HG03520 (cell line): Measurements from ENCODE around the gene MAP3K10.
"Not testable (repeated sequence)": the region's sequence is repeated elsewhere in the genome, so short reads cannot be mapped to it uniquely, and the experiment has no call there.

Source experiments
- ATAC-seq: cut with Tn5 transposase; IDR thresholded peaks from one replicate; pipeline ENCODE4 v1.9.1; 2021; ENCODE audit warnings: mild to moderate bottlenecking, moderate library complexity; ENCODE audit not compliant: unreplicated experiment

MAP3K10 gene

GRCh38 chr19:40171293-40171692 lies 19.9 kb upstream of the MAP3K10 start:
- ATAC-seq, result not testable (repeated sequence)

DNA sequence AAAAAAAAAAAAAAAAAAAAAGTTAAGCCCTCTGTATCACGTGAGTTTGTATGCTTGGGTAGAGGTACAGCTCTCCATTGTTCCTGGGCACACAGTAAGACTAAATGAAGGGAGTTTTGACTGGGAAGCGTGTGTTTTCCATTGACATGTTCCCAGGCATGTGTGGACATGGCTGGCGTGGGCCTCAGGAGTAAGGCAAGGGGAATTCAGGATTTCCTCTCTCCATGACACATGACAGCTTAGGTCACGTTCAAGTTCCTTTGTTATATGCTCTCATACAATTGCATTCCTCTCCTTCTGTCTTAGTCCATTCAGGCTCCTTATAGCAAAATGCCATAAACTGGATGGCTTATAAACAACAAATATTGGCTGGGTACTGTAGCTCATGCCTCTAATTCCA lies 17.1 kb upstream of the MAP3K10 start:
- no peak for ATAC-seq

DNA sequence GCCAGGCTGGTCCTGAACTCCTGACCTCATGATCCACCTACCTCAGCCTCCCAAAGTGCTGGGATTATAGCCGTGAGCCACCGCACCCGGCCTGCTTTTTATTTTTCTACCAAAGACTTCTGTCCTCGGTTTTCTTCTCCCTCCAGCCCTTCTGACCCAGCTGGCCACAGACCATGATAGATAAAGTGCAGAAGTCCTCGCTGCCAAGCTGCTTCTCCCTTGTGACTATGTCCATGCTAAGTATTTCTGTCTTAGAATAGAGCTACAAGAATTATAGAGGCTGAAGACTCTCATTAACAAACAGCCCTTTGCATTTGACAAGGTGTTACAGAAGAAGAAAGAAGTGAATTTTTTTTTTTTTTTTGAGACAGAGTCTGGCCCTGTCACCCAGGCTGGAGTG lies 15.4 kb upstream of the MAP3K10 start:
- ATAC-seq, result no peak

GRCh38 chr19:40177286-40178070 lies 13.7 kb upstream of the MAP3K10 start:
- no peak for ATAC-seq

- ATAC-seq, result no peak
Measured at GRCh38 chr19:40178756-40179155, 12.5 kb upstream of the MAP3K10 start.

GRCh38 chr19:40184273-40184672 lies 7.0 kb upstream of the MAP3K10 start:
- ATAC-seq, result no peak

DNA sequence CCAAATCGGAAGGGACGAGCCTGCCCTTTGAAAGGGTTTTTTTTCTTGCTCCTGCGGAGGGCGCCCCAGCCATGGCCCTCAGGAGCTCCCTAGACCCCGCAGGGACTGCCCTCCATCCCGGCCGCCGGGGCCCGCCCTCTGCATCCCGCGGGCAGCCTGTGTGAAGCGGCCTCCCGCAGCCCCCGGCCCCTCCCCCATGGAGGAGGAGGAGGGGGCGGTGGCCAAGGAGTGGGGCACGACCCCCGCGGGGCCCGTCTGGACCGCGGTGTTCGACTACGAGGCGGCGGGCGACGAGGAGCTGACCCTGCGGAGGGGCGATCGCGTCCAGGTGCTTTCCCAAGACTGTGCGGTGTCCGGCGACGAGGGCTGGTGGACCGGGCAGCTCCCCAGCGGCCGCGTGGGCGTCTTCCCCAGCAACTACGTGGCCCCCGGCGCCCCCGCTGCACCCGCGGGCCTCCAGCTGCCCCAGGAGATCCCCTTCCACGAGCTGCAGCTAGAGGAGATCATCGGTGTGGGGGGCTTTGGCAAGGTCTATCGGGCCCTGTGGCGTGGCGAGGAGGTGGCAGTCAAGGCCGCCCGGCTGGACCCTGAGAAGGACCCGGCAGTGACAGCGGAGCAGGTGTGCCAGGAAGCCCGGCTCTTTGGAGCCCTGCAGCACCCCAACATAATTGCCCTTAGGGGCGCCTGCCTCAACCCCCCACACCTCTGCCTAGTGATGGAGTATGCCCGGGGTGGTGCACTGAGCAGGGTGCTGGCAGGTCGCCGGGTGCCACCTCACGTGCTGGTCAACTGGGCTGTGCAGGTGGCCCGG lies 815 bp downstream of the MAP3K10 start:
- peak; percentile 14 for ATAC-seq

- no peak for ATAC-seq
Measured at GRCh38 chr19:40192758-40193586, 1.7 kb downstream of the MAP3K10 start.

- ATAC-seq, result no peak
Measured at GRCh38 chr19:40193587-40193849, 2.3 kb downstream of the MAP3K10 start.

DNA sequence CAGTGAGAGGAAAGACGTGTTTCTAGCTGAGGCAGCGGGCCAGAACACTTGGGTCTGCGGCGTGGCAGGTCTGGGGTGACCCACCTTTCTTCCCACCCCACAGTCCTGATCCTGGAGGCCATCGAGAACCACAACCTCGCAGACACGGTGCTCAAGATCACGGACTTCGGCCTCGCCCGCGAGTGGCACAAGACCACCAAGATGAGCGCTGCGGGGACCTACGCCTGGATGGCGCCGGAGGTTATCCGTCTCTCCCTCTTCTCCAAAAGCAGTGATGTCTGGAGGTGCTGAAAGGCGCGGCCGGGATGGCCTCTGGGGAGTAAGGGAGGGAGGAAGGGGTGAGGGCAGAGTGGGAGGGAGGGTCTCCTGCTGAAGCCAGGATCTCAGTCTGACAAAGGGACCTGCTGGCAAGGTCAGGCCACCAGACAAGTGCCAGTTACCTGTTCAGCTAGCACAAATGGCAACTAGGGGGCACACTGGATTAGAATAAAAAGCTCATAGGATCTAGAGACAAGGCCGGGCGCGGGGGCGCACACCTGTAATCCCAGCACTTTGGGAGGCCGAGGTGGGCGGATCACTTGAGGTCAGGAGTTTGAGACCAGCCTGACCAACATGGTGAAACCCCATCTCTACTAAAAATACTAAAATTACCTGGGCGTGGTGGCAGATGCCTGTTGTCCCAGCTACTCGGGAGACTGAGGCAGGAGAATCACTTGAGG lies 7.2 kb downstream of the MAP3K10 start:
- ATAC-seq, result no peak

DNA sequence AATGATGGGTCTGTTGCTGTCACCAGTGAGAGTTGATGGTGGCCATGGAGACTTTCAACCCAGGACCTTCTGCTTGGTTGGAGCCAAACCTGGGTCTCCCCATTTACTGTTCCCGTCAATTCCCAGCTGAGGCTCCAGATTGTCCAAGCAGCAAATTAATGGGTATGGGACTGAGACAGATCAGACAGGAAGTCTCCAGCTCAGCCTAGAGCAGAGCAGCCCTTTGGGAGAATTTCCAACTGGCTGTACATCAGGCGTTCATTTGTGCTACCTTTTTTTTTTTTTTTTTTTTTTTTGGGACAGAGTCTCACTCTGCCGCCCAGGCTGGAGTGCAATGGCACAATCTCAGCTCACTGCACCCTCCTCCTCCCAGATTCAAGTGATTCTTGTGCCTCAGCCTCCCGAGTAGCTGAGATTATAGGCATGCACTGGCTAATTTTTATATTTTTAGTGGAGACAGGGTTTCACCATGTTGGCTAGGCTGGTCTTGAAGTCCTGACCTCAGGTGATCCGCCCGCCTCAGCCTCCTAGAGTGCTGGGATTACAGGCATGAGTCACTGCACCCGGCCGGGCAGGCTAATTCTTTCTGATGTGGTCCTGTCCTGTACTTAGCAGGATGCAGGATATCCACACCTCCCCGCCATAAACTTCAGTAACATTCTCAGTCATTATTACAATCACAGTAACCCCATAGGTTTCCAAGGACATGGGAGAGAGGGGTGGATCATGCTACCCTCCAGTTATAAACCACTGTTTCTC lies 9.3 kb downstream of the MAP3K10 start:
- ATAC-seq, result no peak

GRCh38 chr19:40204381-40204780 lies 13.2 kb downstream of the MAP3K10 start:
- no peak for ATAC-seq

GRCh38 chr19:40205760-40206159 lies 14.5 kb downstream of the MAP3K10 start:
- ATAC-seq, result no peak

- ATAC-seq, result no peak
Measured at GRCh38 chr19:40208602-40209001, 17.4 kb downstream of the MAP3K10 start.

DNA sequence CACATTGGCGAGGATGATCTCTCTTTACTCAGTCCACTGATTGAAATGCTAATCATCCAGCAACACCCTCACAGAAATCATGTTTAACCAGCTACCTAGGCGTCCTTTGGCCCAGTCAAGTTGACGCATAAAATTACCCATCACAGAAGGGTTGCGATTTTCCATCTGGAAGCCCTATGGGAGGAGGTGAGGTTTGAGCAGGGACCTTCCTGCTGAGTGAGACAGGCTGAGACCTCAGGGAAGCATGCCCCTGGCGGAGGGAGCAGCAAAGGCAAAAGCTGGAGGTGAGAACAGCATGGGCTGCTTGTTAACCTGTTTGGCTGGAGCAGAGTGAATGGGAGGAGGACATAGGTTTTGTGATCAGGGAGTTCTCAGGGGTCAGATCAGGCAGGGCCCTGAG lies 19.7 kb downstream of the MAP3K10 start:
- ATAC-seq, result no peak

GRCh38 chr19:40213251-40213829 lies 22.1 kb downstream of the MAP3K10 start:
- no peak for ATAC-seq

GRCh38 chr19:40213882-40214570 lies 22.8 kb downstream of the MAP3K10 start:
- no peak for ATAC-seq

- no peak for ATAC-seq
Measured at GRCh38 chr19:40214936-40215335, 23.7 kb downstream of the MAP3K10 start.
